ENCODE results near the gene INSYN1.
A peak's percentile ranks its signal among the peaks of the same experiment; 100 is the strongest.

The INSYN1 gene

GRCh38 chr15:73773428-73773827 lies 20.3 kb upstream of the INSYN1 start:
- no peak for DNase-seq

GRCh38 chr15:73771385-73772045 lies 18.4 kb upstream of the INSYN1 start:
- no peak for DNase-seq

GRCh38 chr15:73770050-73770449 lies 16.9 kb upstream of the INSYN1 start:
- no peak for DNase-seq

- no peak for DNase-seq
These were observed 14.8 kb upstream of the INSYN1 start for GRCh38 chr15:73767806-73768501.

GRCh38 chr15:73766598-73766997 lies 13.4 kb upstream of the INSYN1 start:
- DNase-seq, result no peak

DNA sequence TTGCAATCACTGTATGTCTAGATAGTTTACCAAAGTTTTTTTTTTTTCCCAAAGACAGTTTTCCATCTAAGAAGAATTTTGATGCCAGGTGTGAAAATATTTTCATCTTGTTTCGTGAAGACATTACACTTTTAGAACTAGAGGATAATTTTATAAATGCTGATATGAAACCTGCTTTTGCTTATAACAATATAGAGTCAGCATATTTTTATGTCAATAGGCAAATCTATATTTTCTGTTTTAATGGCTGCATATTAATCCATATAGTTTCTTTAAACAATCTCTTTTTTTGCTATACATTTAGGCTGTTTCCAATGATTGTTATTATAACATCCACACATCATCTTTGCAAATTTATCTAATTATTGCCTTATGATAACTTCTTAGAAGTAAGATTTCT lies 12.6 kb upstream of the INSYN1 start:
- no peak for DNase-seq

DNA sequence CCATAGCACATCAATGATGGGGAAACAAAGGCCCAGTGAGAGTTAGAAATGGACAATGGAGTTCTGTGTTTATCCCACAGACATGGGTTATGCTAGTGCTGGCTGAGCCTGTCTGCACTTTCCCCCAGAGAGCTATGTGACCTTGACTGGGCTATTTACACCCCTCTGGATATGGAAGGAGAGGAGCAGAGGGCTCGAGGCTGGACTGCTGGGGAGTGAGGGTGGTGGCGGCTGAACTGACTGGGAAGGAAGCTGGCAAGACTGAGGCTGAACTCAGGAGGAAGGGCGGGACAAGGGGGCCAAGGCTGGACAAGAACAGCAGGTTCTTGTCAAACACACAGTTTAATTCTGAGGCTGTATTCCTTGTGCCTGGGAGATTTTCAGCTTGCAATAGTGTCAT lies 10.8 kb upstream of the INSYN1 start:
- no peak for DNase-seq

DNA sequence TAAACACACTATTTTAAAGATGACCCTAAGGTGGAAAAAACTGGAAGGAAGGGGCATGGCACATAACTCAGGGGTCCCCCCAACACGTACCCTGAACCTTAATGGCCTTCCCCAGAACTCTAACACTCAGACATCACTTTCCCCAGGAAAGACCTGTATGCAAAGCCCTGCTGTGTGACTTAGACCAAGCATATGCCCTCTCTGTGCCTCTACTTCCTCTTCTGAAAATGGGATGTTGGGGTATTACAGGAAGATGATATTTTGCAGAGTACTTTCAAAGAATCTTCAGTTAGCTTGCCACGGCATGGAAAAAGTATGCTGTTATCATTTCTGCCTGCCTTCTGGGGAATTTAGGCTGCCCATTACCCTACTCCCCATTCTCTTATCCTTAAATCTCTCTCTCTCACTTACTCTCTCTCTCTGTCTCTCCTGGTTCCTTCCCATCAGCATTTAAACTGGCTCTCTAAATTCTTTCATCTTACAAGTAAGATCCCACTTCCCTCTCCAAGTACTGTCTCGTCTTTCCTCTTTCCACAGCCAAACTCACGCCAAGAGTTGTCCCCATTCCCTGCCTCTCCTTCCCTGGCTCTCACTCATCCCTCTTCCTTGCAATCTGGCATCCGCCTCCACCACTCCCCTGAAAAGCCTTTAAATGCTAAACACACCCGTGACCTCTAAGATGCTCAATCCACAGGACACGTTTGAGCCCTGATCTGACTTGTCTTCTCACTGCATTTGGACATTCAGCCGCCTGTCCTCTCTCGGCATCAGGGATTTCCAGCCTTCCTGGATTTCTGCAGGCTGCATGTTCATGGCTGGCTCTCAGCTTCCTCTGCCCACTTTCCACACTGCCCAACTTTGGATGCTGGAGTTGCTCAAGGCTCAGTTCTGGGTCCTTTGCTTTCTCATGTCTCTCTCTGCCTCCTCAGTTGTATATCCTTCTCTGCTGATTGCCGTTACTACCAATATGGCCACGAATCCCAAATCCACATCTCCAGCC lies 7.5 kb upstream of the INSYN1 start:
- no peak for DNase-seq

DNA sequence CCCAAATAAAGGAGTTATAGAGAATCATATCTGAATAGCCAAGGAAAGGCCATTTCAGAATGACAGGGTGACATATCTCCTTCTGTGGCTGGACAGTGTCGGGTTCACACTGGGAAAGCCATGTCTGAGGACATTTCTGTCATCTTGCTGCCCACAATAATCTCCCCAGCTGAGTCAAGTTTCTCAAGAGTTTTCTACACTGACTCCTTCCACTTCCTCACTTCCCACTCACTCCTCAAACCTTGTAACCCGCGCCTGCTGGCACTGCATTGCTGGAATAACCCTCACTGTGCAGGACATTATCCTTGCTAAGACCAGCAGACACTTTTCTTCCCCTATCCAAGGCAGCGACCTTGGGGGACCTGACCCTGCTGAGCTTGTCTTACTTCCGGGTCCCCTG lies 5.3 kb upstream of the INSYN1 start:
- DNase-seq, result no peak

DNA sequence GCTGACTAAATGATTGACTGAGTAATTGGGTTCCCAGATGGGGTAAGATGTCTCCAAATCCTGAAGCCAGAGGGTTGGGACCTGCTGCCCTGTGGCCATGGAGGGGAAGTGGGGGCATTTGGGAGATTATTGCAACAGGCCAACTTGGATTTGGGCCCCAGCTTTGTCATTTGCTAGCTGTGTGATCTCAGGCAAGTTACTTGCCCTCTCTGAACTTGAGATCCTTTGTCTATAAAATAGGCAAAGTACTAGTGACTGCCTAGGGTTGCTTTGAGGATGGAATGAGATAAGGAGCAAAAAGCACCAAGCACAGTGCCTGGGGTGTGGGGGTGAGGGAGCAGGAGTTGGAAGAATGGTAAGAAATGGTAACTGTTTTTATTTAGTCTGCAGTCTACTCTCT lies 4.4 kb upstream of the INSYN1 start:
- no peak for DNase-seq

DNA sequence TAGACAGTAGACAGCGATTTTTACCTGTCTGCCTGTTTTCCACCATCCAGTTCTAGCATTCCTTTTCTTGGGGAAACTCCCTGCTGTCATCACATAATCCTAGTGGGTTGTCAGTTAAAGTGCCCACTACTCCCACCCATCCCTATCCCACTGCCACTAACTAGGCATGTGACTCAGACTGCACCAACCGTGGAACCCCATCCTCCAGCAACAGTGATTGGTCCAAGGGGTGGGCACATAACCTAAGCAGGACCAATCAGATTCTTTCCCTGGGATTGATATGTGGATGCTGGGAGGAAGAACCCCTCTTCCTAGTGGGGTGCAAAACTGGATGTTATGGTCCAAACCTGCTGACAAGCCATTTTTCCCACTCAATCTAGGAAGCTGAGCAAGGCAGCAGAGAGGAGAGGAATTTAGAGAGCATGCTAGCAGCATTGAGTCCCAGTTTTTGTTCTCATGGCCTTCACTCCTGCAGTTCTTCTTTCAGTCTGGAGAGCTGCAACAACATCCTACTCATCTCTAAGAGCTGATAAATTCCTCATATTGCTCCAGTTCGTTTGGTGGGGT lies 3.9 kb upstream of the INSYN1 start:
- DNase-seq, result no peak

DNA sequence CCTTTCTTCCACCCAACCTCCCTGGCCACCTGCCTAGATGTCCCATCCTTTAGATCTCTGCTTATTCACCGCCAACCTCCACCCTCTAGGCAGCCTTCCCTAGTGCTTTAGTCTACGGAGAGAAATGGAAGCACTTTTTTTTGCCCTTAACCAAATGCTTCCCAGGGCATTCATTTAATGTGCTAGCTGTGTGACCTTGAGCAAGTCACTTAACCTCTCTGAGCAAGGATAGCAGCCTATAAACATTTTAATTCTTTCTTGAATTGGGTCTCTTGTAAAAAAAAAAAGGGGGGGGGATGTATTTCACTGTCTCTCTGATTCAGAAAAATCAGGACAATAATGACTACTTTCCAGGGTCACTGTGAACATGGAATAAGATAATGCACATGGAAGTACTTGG lies 3.2 kb upstream of the INSYN1 start:
- no peak for DNase-seq

DNA sequence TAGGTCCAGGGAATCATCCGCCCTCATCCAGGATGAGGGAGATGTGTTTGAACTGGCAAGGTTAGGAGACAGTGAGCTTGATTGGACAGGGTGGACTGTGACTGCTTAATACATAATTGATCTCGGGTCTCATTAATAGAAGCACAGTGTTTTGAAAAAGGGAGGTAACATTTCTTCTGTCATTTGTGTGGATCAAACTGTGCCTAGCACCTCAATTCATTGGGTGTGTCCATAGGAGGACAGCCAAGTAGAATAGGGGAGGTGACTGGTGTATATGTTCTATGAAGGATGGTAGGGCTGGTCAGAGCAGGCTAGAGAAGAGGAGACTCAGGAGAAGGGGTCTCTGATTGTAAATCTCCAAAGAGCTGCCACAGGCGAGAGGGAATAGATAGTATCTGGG lies 2.8 kb upstream of the INSYN1 start:
- DNase-seq, result no peak

DNA sequence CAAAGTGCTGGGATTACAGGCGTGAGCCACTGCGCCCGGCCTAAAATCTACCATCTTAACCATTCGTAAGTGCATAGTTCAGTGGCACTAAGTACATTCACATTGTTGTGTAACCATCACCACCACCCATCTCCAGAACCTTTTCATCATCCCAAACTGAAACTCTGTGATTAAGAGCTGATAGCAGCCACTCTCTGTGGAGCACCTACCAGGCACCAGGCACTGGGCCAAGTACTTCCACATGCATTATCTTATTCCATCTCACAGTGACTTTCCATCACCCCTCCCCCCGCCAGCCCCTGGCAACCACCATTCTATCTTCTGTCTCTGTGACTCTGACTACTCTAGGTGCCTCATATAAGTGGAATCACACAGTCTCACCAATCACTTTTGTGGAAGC lies 2.3 kb upstream of the INSYN1 start:
- DNase-seq, result no peak

DNA sequence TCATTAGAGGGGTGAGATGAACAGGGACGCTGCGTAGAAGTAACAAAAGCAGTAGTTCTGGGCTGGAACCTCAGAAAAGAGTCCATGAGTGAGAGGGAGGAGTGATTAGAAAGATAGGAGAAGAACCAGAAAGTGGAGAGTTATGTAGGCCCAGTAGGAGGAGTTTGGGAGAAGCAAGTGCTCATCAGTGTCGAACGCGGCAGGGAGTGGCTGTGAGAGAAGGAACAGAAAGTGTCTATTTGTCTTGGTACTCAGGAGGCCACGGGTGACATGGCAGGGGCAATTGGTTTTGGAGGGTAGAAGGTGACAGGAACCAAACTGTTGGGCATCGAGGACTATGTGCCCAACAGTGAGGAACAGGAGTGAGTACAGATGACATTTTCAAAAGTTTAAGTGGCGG lies 1.3 kb upstream of the INSYN1 start:
- no peak for DNase-seq

DNA sequence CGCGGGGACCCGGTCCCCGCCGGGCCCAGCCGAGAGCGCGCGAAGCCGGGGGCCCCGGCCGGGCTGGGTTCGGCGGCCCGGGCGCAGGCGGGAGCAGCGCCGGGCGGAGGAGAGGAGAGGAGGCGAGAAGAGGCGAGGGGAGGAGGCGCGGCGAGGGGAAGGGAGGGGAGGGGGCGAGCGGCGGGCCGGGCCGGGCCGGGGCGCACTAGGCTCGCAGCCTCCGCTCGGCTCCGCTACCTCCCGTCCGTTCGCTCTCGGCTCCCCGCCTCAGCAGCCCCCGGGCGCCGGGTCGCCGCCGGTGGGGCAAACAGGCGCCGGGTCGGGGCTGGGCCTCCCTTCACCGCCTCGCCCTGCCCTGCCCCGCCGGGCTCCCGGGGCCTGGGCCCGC lies 351 bp downstream of the INSYN1 start:
- peak; percentile 17 for DNase-seq

- DNase-seq, result no peak
These were observed 999 bp downstream of the INSYN1 start for GRCh38 chr15:73751899-73752805.

DNA sequence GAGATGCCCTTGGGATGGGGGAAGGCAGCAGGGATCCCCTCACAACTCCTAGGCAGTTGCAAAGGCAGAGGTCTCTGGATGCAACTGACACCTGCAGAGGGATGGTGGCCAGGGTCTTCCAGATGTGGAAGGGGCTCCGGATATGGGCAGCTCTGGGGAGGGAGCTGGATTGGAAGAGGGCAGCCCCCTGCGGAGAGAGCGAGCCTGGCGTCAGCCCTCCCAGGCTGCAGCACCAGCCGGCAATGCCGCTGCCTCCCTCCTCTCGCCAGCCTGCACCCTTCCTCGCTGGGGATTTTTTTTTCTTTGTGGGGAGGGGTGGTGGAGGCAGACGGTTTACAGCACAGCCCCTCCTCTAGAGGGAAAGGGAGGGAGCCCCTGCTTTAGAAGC lies 1.6 kb downstream of the INSYN1 start:
- DNase-seq, result peak; percentile 11

GRCh38 chr15:73750951-73751350 lies 2.2 kb downstream of the INSYN1 start:
- no peak for DNase-seq

GRCh38 chr15:73750438-73750837 lies 2.7 kb downstream of the INSYN1 start:
- DNase-seq, result no peak

DNA sequence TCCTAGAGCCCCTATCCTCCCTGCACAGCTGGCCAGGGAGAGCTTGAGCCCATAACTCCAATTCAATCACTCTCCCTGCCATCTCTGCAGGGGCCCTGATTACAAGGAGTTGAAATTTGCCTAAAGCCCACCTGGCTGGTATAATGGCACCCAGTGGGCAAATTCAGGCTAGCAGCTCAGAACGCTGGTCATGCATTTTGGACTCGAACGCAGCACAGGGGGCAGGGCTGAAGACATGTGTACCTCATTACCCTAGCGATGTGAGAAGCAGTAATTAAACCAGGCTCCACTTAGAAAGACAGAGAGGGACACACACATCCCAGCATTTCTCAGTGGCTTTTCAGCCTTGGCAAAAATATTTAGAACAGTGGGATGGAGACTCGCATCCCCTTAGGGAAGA lies 3.2 kb downstream of the INSYN1 start:
- no peak for DNase-seq

- no peak for DNase-seq
These were observed 3.6 kb downstream of the INSYN1 start for GRCh38 chr15:73749533-73749932.

Measured in midbrain (tissue), 1 donor.